ENCODE measurements around the gene ALDH3A1. TPM values are rescaled to one million over a fixed set of nuclear protein-coding genes. Genes with fewer than 3 reads are reported as not detected.

ALDH3A1 gene
- total RNA-seq, result not detected in 2 replicates

GRCh38 chr17:19747829-19748806 lies at the start of gene ALDH3A1:
TSS of gene ALDH3A1 (minus strand) at chr17:19748298. CDS start at chr17:19745129, 3,169 bp downstream.

GRCh38 chr17:19716108-19717030 lies 31.7 kb downstream of the ALDH3A1 start, which contains the start of gene SLC47A2:
TSS of gene SLC47A2 (minus strand) at chr17:19716584. CDS start at chr17:19716555, 29 bp downstream.

Other genes starting within 250 kb of the ALDH3A1 start
- gene SLC47A1, start 214.4 kb downstream of the ALDH3A1 start, total RNA-seq, result 0.43 and 0.70 TPM in 2 replicates
- 38.4 and 61.7 TPM in 2 replicates for gene ALDH3A2, start 99.5 kb downstream of the ALDH3A1 start, total RNA-seq
- not detected in 2 replicates for gene SLC47A2, start 31.7 kb downstream of the ALDH3A1 start, total RNA-seq
- gene ULK2, start 119.6 kb upstream of the ALDH3A1 start, total RNA-seq, result 21.5 and 26.0 TPM in 2 replicates
- gene AKAP10, start 229.5 kb upstream of the ALDH3A1 start, total RNA-seq, result 13.8 and 15.2 TPM in 2 replicates